Measurements from ENCODE around the gene PTPRF.
A peak's percentile ranks its signal among the peaks of the same experiment; 100 is the strongest.
"Not testable (repeated sequence)": the region's sequence is repeated elsewhere in the genome, so short reads cannot be mapped to it uniquely, and the experiment has no call there.

PTPRF gene

DNA sequence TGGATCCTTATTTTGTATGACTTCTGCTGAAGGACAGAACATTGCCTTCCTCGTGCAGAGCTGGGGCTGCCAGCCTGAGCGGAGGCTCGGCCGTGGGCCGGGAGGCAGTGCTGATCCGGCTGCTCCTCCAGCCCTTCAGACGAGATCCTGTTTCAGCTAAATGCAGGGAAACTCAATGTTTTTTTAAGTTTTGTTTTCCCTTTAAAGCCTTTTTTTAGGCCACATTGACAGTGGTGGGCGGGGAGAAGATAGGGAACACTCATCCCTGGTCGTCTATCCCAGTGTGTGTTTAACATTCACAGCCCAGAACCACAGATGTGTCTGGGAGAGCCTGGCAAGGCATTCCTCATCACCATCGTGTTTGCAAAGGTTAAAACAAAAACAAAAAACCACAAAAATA, 91.8 kb downstream of the PTPRF start:
- DNase-seq (ENCODE audit: low read depth in 2 of 3, low spot score in 2 of 3), result no peak

DNA sequence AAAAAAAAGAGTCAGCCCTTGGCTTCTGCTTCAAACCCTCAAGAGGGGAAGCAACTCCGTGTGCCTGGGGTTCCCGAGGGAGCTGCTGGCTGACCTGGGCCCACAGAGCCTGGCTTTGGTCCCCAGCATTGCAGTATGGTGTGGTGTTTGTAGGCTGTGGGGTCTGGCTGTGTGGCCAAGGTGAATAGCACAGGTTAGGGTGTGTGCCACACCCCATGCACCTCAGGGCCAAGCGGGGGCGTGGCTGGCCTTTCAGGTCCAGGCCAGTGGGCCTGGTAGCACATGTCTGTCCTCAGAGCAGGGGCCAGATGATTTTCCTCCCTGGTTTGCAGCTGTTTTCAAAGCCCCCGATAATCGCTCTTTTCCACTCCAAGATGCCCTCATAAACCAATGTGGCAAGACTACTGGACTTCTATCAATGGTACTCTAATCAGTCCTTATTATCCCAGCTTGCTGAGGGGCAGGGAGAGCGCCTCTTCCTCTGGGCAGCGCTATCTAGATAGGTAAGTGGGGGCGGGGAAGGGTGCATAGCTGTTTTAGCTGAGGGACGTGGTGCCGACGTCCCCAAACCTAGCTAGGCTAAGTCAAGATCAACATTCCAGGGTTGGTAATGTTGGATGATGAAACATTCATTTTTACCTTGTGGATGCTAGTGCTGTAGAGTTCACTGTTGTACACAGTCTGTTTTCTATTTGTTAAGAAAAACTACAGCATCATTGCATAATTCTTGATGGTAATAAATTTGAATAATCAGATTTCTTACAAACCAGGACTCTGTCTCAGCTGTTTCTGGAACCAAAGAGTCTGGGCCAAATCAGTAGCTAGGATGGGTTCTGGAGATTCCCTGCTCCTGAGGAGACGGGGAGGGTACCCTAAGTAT, 92.5 kb downstream of the PTPRF start:
- DNase-seq (ENCODE audit: low read depth in 2 of 3, low spot score in 2 of 3), result no peak

DNA sequence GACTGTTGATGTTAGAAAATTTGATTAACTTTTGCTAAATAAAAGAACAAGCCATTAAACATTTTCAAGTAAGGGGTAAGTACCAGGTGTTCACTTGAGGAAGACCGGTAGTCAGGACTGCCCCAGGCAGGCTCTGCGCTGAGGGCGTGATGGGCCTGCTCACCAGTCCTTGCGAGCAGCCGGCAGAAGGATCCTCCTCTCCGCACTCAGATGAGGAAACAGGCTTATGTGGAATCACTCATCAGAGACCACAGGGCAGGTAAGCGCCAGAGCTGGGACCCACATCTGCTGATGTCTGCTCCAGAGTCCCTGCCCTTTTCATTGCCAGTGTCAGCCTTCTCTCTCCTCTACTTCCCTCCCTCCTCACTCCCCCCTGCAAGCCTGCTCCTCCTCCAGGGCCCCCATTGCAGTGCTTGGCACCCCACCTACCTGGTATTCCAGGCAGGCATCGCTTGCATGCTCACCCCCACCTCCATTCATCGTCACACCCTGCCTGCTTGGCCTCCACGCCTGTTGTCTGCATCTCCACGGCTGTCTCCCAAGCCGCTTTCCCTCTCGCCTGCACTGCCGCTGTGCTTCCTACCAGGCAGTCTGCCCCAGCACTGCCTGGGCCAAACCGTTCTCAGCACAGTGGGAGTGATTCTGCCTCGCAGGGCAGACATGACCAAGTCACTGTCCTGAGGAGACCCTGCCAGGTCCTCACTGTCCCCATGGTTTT, 94.5 kb downstream of the PTPRF start:
- DNase-seq (ENCODE audit: low read depth in 2 of 3, low spot score in 2 of 3), result no peak

DNA sequence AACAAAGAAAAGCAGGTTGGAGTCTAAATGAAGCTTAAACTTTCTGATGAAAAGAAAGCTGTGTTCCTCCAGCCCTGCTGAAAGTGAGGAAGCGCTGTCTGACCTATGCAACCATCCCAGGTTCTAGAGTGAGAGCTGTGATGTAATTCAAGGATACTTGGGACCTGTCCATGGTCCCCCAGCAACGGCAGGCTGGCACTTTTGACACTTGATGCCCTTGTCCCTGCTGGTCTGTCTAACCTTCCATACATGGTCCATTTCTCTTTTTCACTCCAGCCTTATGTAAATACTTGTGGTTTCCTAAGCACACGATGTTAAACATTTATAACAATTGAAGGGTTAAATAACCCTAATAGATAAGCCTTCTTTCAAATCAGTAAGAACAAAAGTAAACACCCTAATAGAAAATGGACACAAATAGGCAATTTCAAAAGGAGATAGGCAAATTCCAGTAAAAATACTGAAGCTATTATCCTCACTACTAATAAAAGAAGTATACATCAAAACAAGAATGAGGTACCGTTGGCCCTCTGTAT, 101.5 kb downstream of the PTPRF start:
- DNase-seq (ENCODE audit: low read depth in 2 of 3, low spot score in 2 of 3), result no peak

DNA sequence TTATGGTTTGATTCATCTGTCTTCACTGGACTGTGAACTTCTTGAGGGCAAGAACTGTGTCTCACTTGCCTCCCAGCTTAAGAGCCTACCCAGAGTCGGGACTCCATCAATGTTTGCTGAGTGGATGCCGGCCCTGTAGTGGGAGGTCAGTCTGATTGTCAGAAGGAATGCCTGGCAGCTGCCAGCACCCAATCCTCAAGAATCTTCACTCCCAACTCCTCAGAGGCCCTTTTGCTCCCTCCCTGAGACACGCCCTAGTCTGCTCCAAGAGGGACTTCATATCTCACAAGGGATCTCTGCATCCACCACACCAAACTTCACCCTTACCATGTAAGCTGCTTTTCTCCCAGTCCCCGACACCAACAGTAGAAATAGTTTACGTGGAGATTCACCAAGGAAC, 104.0 kb downstream of the PTPRF start:
- no peak for DNase-seq (ENCODE audit: low read depth in 2 of 3, low spot score in 2 of 3)

DNA sequence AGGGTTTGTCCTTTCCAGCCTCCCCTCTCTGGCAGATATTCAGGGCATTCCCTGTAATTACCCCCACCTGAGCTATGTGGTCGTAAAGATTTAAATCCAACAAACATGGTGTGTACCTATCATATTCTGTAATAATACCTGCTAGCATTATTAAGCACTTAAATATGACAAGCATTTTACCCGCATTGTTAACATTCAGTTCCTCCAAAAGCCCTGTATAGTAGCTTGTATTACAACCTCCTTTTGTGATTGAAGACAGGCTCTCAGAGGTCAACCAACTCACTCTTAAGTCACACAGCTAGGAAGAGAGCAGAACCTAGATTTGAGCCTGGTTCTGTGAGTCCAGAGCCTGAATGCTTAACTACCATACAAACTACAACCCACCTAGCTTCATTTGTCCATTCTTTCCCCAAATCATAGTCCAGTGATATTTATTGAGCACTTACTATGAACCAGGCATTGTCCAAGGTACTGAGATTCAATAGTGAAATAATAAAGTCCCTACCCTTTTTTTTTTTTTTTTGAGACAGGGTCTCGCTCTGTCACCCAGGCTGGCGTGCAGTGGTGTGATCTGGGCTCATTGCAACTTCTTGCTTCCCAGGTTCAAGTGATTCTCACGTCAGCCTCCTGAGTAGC, 105.4 kb downstream of the PTPRF start:
- DNase-seq (ENCODE audit: low read depth in 2 of 3, low spot score in 2 of 3), result no peak

- DNase-seq (ENCODE audit: low read depth in 2 of 3, low spot score in 2 of 3), result no peak
Observed at GRCh38 chr1:43637267-43637666, 106.6 kb downstream of the PTPRF start.

DNA sequence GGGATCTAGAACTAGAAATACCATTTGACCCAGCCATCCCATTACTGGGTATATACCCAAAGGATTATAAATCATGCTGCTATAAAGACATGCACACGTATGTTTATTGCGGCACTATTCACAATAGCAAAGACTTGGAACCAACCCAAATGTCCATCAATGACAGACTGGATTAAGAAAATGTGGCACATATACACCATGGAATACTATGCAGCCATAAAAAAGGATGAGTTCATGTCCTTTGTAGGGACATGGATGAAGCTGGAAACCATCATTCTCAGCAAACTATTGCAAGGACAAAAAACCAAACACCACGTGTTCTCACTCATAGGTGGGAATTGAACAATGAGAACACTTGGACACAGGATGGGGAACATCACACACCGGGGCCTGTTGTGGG, 107.7 kb downstream of the PTPRF start:
- DNase-seq (ENCODE audit: low read depth in 2 of 3, low spot score in 2 of 3), result not testable (repeated sequence)

GRCh38 chr1:43639976-43640794, 109.5 kb downstream of the PTPRF start:
- DNase-seq (ENCODE audit: low read depth in 2 of 3, low spot score in 2 of 3), result no peak

- no peak for DNase-seq (ENCODE audit: low read depth in 2 of 3, low spot score in 2 of 3)
Observed at GRCh38 chr1:43644558-43644957, 113.9 kb downstream of the PTPRF start.

GRCh38 chr1:43645461-43645860, 114.8 kb downstream of the PTPRF start:
- no peak for DNase-seq (ENCODE audit: low read depth in 2 of 3, low spot score in 2 of 3)

GRCh38 chr1:43647331-43647730, 116.6 kb downstream of the PTPRF start:
- DNase-seq (ENCODE audit: low read depth in 2 of 3, low spot score in 2 of 3), result not testable (repeated sequence)

- no peak for DNase-seq (ENCODE audit: low read depth in 2 of 3, low spot score in 2 of 3)
Observed at GRCh38 chr1:43648221-43648847, 117.7 kb downstream of the PTPRF start.

GRCh38 chr1:43648876-43649477, 118.3 kb downstream of the PTPRF start:
- no peak for DNase-seq (ENCODE audit: low read depth in 2 of 3, low spot score in 2 of 3)

GRCh38 chr1:43650310-43651085, 119.8 kb downstream of the PTPRF start:
- DNase-seq (ENCODE audit: low read depth in 2 of 3, low spot score in 2 of 3), result peak; percentile 77 to 83 (median 78)

GRCh38 chr1:43651188-43651587, 120.5 kb downstream of the PTPRF start:
- no peak for DNase-seq (ENCODE audit: low read depth in 2 of 3, low spot score in 2 of 3)

GRCh38 chr1:43651902-43652301, 121.2 kb downstream of the PTPRF start:
- no peak for DNase-seq (ENCODE audit: low read depth in 2 of 3, low spot score in 2 of 3)

GRCh38 chr1:43653339-43653738, 122.7 kb downstream of the PTPRF start:
- no peak for DNase-seq (ENCODE audit: low read depth in 2 of 3, low spot score in 2 of 3)

GRCh38 chr1:43653893-43654292, 123.2 kb downstream of the PTPRF start:
- no peak for DNase-seq (ENCODE audit: low read depth in 2 of 3, low spot score in 2 of 3)
